A549 (cell line): ENCODE data around the gene SEMA4A. TPM values are rescaled to one million over a fixed set of nuclear protein-coding genes. Genes with fewer than 3 reads are reported as not detected.

ENCODE experiments used
- ATAC-seq, 2 experiments: fragments of 200-7000 bp in 1 of 2; fragments of >200 bp in 1 of 2; cut with Nextera tagmentation in 1 of 2; cut with Tn5 transposase in 1 of 2; 3 replicates each; pipeline versions ENCODE4 v1.8.0 to v1.9.1; 2018 to 2020; ENCODE audit warnings: mild to moderate bottlenecking in 1 of 2, moderate library complexity in 1 of 2
- CTCF ChIA-PET: fragments of 300-600 bp; sonication (Branson Sonifier 250); formaldehyde crosslinking; extraction: SDS; loops from one replicate; lab custom pipeline; 2021; ENCODE audit warnings: antibody characterized with exemption, inconsistent platforms; lab: Yijun Ruan, JAX
- POLR2A ChIA-PET: fragments of 350-600 bp; formaldehyde crosslinking; extraction: SDS; loops from one replicate; lab custom pipeline; 2021; ENCODE audit warnings: antibody characterized with exemption, inconsistent platforms; lab: Yijun Ruan, JAX
- DNase-seq, 2 experiments: peaks; one replicate each; pipeline versions ENCODE4 v3.0.0 to v3.0.0-alpha.2; 2011 to 2016; ENCODE audit warnings: low read depth in 1 of 2, low spot score in 1 of 2
- FAIRE-seq: peaks from 2 replicates; lab custom pipeline; 2011; peaks lifted over from hg19 to GRCh38; lab: Jason Lieb, UNC
- H3K27ac ChIP-seq, 2 experiments: fragments of >200 bp; sonication (Bioruptor Twin); formaldehyde crosslinking; 3 replicates each; pipeline ENCODE4 v1.5.1; 2016 to 2017
- H3K4me1 ChIP-seq: fragments of >200 bp; sonication (Bioruptor Twin); formaldehyde crosslinking; 3 replicates; pipeline ENCODE4 v1.6.1; 2016
- H3K4me2 ChIP-seq: fragments of >200 bp; sonication (Bioruptor Twin); formaldehyde crosslinking; 3 replicates; pipeline ENCODE4 v1.6.1; 2016
- H3K4me3 ChIP-seq: fragments of >200 bp; sonication (Bioruptor Twin); formaldehyde crosslinking; 3 replicates; pipeline ENCODE4 v1.5.1; 2016
- H3K9me3 ChIP-seq: fragments of >200 bp; sonication (Bioruptor Twin); formaldehyde crosslinking; 3 replicates; pipeline ENCODE4 v1.6.1; 2016
- CHD2 ChIP-seq: fragments of 150-350 bp; IDR thresholded peaks from 2 replicates; pipeline ENCODE4 v1.6.1; 2014; ENCODE audit warnings: low read length; ENCODE audit not compliant: partially characterized antibody
- CHD4 ChIP-seq: fragments of 200-600 bp; sonication (generic); IDR thresholded peaks from 2 replicates; pipeline ENCODE4 v1.6.1; 2016; ENCODE audit warnings: antibody characterized with exemption, mild to moderate bottlenecking, borderline replicate concordance
- EHF ChIP-seq: fragments of 250-450 bp; sonication (Bioruptor Pico); IDR thresholded peaks from 2 replicates; pipeline ENCODE4 v1.5.0; 2020; ENCODE audit warnings: mild to moderate bottlenecking
- ELK1 ChIP-seq: fragments of 150-350 bp; IDR thresholded peaks from 2 replicates; pipeline ENCODE4 v1.6.1; 2014; ENCODE audit warnings: low read depth, mild to moderate bottlenecking, low read length
- FOSB ChIP-seq: fragments of 250-450 bp; sonication (Bioruptor Pico); IDR thresholded peaks from 2 replicates; pipeline ENCODE4 v1.5.0; 2020; ENCODE audit warnings: mild to moderate bottlenecking, moderate library complexity
- FOXS1 ChIP-seq: fragments of 250-450 bp; sonication (Bioruptor Pico); IDR thresholded peaks from 2 replicates; pipeline ENCODE4 v1.5.0; 2020; ENCODE audit warnings: mild to moderate bottlenecking, moderate library complexity
- GATA3 ChIP-seq: IDR thresholded peaks from 2 replicates; pipeline ENCODE4 v1.6.1; 2012; ENCODE audit warnings: borderline replicate concordance
- HES2 ChIP-seq: fragments of >200 bp; sonication (Bioruptor Twin); formaldehyde crosslinking; IDR thresholded peaks from 2 replicates; pipeline ENCODE4 v1.6.1; 2016
- HEYL ChIP-seq: fragments of 250-450 bp; sonication (Bioruptor Pico); IDR thresholded peaks from 2 replicates; pipeline ENCODE4 v1.8.0; 2021; ENCODE audit warnings: mild to moderate bottlenecking, moderate library complexity
- HOXA7 ChIP-seq: fragments of 250-450 bp; sonication (Bioruptor Pico); IDR thresholded peaks from 2 replicates; pipeline ENCODE4 v1.5.0; 2020; ENCODE audit warnings: mild to moderate bottlenecking, moderate library complexity
- HOXB5 ChIP-seq: fragments of 250-450 bp; sonication (Bioruptor Pico); IDR thresholded peaks from 2 replicates; pipeline ENCODE4 v1.5.0; 2020; ENCODE audit warnings: mild to moderate bottlenecking, moderate library complexity
- JUNB ChIP-seq: fragments of >200 bp; sonication (Bioruptor Twin); formaldehyde crosslinking; IDR thresholded peaks from 2 replicates; pipeline ENCODE4 v1.6.1; 2016
- KDM1A ChIP-seq: fragments of 200-600 bp; sonication (generic); IDR thresholded peaks from 2 replicates; pipeline ENCODE4 v1.6.1; 2016; ENCODE audit warnings: low read depth, mild to moderate bottlenecking
- MAFK ChIP-seq: fragments of 450-650 bp; IDR thresholded peaks from 2 replicates; pipeline ENCODE4 v1.6.1; 2014; ENCODE audit not compliant: partially characterized antibody
- MAX ChIP-seq: IDR thresholded peaks from 2 replicates; pipeline ENCODE4 v1.6.1; 2012
- MAZ ChIP-seq: fragments of 150-350 bp; IDR thresholded peaks from 2 replicates; pipeline ENCODE4 v1.6.1; 2014; ENCODE audit warnings: antibody characterized with exemption, low read depth, low read length, borderline replicate concordance
- MYC ChIP-seq: IDR thresholded peaks from 2 replicates; pipeline ENCODE4 v1.6.1; 2012; ENCODE audit warnings: mild to moderate bottlenecking, inconsistent platforms, low read length, improper control_type of control experiment, borderline replicate concordance
- PBX3 ChIP-seq: IDR thresholded peaks from 2 replicates; pipeline ENCODE4 v1.6.1; 2012
- PHF8 ChIP-seq: fragments of 200-600 bp; sonication (generic); IDR thresholded peaks from 2 replicates; pipeline ENCODE4 v1.6.1; 2016; ENCODE audit warnings: low read depth, mild to moderate bottlenecking, antibody characterized with exemption, moderate library complexity, borderline replicate concordance
- POLR2A ChIP-seq: IDR thresholded peaks from 2 replicates; pipeline ENCODE4 v1.6.1; 2012; ENCODE audit warnings: mild to moderate bottlenecking, low read length
- POLR2AphosphoS2 ChIP-seq: conservative IDR thresholded peaks from 2 replicates; pipeline ENCODE4 v1.6.1; 2012; ENCODE audit warnings: low read length, improper control_type of control experiment, inconsistent platforms
- RARB ChIP-seq: fragments of 250-450 bp; sonication (Bioruptor Pico); IDR thresholded peaks from 2 replicates; pipeline ENCODE4 v1.8.0; 2021; ENCODE audit warnings: mild to moderate bottlenecking, moderate library complexity
- RCOR1 ChIP-seq: fragments of 150-350 bp; IDR thresholded peaks from 2 replicates; pipeline ENCODE4 v1.6.1; 2014; ENCODE audit warnings: antibody characterized with exemption, low read length, low read depth
- TFCP2L1 ChIP-seq: fragments of 250-450 bp; sonication (Bioruptor Pico); IDR thresholded peaks from 2 replicates; pipeline ENCODE4 v1.5.0; 2021; ENCODE audit warnings: mild to moderate bottlenecking
- TP53 ChIP-seq: fragments of 250-450 bp; sonication (Bioruptor Pico); IDR thresholded peaks from 2 replicates; pipeline ENCODE4 v1.5.0; 2021; ENCODE audit warnings: mild to moderate bottlenecking, moderate library complexity
- ZC3H11A ChIP-seq: fragments of 450-650 bp; IDR thresholded peaks from 2 replicates; pipeline ENCODE4 v1.6.1; 2014; ENCODE audit warnings: antibody characterized with exemption, mild to moderate bottlenecking
- WGBS: methylation state at CpG from one replicate; pipeline ENCODE4 v1.1.6; 2017; ENCODE audit errors: missing lambda C conversion rate; 5-methylcytosine and 5-hydroxymethylcytosine counted together
- polyA plus RNA-seq, 4 experiments: library from polyadenylated mRNA; depleted of rRNA in 3 of 4; stranded (reverse); fragments of >200 nt; fragmentation: RNase III in 1 of 4; extraction: RNeasy Plus Mini Kit Qiagen cat#74134 plus additional on column Dnase treatment in 1 of 4; gene quantifications; 2 replicates in 3 of 4; 3 replicates in 1 of 4; pipeline ENCODE4 v1.2.3, GENCODE V29; 2011 to 2017
- TF ChIP-seq, protein P1 (sequence below): fragments of 200-600 bp; sonication (generic); IDR thresholded peaks from 2 replicates; pipeline ENCODE4 v1.6.1; 2016; ENCODE audit warnings: antibody characterized with exemption, mild to moderate bottlenecking, moderate library complexity
- TF ChIP-seq, protein P2 (sequence below): fragments of 250-450 bp; sonication (Bioruptor Pico); IDR thresholded peaks from 2 replicates; pipeline ENCODE4 v1.5.0; 2020; ENCODE audit warnings: low read depth, mild to moderate bottlenecking, moderate library complexity

Gene SEMA4A
- polyA plus RNA-seq, 2 of the 4 experiments (the other 2 are of a cell fraction): 0.04 to 0.27 TPM

DNA sequence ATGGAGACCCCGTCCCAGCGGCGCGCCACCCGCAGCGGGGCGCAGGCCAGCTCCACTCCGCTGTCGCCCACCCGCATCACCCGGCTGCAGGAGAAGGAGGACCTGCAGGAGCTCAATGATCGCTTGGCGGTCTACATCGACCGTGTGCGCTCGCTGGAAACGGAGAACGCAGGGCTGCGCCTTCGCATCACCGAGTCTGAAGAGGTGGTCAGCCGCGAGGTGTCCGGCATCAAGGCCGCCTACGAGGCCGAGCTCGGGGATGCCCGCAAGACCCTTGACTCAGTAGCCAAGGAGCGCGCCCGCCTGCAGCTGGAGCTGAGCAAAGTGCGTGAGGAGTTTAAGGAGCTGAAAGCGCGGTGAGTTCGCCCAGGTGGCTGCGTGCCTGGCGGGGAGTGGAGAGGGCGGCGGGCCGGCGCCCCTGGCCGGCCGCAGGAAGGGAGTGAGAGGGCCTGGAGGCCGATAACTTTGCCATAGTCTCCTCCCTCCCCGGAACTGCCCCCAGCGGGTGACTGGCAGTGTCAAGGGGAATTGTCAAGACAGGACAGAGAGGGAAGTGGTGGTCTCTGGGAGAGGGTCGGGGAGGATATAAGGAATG is 38.4 kb upstream of the SEMA4A start:
- ATAC-seq (peak; percentile 13 to 16; a peak in 3 of 6 replicates), FAIRE-seq (no peak), DNase-seq (no peak)
- ChIA-PET POLR2A (interaction anchor here (0.9 to 4.8 kb wide), 8 partner anchors 8 to 110 kb away, joined by 4 to 108 read pairs (median 11); no protein-coding TSS in a partner anchor), CTCF (interaction anchor here (14.1 to 54.8 kb wide), 2 partner anchors 14 to 19 kb away, joined by 313 to 2239 read pairs; partner anchors contain the start of gene MEX3A)
- peak overlapping the region; percentile 99 for H3K4me3 ChIP-seq
- 10% methylated on average over 2 of the region's 49 CpGs for WGBS
- peaks cover 56% of the 10 kb centered on the region for H3K4me1 ChIP-seq
- H3K9me3 ChIP-seq: no peaks in the 10 kb centered on the region
- peak overlapping the region; percentile 95 to 98 for H3K27ac ChIP-seq
- peak overlapping the region; percentile 91 for H3K4me2 ChIP-seq
- TF ChIP-seq PHF8: peak; percentile 87
- TF ChIP-seq ELK1: no peak
- no peak for TF ChIP-seq MAFK

DNA sequence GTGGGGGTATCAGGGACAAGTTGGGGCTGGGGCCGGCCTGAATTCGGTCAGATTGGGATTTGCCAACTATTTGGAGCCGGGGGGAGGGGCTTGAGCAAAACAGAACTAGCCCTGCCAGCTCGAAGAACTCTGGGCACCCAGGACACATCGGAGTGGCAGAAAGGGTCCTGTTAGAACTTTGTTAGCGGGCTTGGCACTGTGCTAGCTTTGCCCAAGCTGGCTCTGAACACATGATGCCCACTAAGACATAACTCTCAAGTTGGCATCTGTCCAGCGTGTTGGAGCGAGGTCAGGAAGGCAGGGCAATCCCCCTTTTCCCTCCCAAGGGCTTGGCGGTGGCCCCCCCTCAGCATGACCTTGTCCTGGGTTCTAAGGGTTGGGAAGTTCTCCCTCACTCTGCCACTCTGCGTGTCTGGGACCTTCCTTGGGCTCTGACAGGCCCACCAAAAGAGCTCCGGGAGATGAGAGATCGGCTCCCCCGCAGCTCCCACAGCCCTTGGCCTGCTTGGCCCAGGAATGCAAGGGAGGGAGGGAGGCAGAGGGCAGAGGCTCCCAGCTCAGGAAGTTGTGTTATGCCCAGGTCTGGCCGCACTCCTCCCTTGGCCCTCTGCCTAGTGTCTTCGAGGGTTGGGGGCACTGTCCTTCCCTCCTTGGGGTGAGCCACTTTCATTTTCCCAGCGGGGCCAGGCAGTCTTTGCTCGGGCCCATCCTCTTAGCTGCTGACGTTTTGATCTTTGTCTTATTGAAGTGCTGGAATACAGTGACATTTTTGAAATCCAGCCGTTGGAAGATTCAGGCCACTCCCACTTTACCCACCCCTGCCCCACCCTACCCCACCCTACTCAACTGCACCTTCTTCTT is 37.6 kb upstream of the SEMA4A start:
- FAIRE-seq (no peak), ATAC-seq (peak; percentile 19 to 27; a peak in 3 of 6 replicates), DNase-seq (peak in 1 of 2 experiments; percentile 64)
- Histone ChIP-seq H3K4me2 (peak overlapping the region; percentile 91), H3K9me3 (no peaks in the 10 kb centered on the region), H3K27ac (peak overlapping the region; percentile 95 to 98), H3K4me3 (peak overlapping the region; percentile 99), H3K4me1 (peaks cover 63% of the 10 kb centered on the region)
- ChIA-PET CTCF (interaction anchor here (0.8 to 54.8 kb wide), 3 partner anchors 14 to 109 kb away, joined by 4 to 2239 read pairs (median 313); partner anchors contain the start of gene MEX3A), POLR2A (interaction anchor here (1.8 to 4.8 kb wide), 5 partner anchors 7 to 19 kb away, joined by 7 to 108 read pairs (median 32); no protein-coding TSS in a partner anchor)
- TF ChIP-seq GATA3 (no peak), ZC3H11A (no peak), POLR2AphosphoS2 (no peak), CHD2 (no peak), HOXB5 (CRISPR knock-in tag) (no peak), EHF (CRISPR knock-in tag) (no peak), MAX (0 out of 2 replicates have a peak, but pooled peaks have one; percentile 20), POLR2A (no peak), HOXA7 (CRISPR knock-in tag) (peak; percentile 90), FOXS1 (CRISPR knock-in tag) (no peak), MAZ (peak; percentile 65; the same call in 1 of the 2 replicates), CHD4 (no peak), TFCP2L1 (CRISPR knock-in tag) (no peak), HES2 (no peak), JUNB (no peak), FOSB (peak; percentile 66; the same call in 1 of the 2 replicates), HEYL (CRISPR knock-in tag) (no peak), KDM1A (no peak), MYC (no peak), PBX3 (no peak), RARB (CRISPR knock-in tag) (0 out of 2 replicates have a peak, but pooled peaks have one; percentile 56), TP53 (CRISPR knock-in tag) (no peak), RCOR1 (no peak)
- TF ChIP-seq, protein P1, sequence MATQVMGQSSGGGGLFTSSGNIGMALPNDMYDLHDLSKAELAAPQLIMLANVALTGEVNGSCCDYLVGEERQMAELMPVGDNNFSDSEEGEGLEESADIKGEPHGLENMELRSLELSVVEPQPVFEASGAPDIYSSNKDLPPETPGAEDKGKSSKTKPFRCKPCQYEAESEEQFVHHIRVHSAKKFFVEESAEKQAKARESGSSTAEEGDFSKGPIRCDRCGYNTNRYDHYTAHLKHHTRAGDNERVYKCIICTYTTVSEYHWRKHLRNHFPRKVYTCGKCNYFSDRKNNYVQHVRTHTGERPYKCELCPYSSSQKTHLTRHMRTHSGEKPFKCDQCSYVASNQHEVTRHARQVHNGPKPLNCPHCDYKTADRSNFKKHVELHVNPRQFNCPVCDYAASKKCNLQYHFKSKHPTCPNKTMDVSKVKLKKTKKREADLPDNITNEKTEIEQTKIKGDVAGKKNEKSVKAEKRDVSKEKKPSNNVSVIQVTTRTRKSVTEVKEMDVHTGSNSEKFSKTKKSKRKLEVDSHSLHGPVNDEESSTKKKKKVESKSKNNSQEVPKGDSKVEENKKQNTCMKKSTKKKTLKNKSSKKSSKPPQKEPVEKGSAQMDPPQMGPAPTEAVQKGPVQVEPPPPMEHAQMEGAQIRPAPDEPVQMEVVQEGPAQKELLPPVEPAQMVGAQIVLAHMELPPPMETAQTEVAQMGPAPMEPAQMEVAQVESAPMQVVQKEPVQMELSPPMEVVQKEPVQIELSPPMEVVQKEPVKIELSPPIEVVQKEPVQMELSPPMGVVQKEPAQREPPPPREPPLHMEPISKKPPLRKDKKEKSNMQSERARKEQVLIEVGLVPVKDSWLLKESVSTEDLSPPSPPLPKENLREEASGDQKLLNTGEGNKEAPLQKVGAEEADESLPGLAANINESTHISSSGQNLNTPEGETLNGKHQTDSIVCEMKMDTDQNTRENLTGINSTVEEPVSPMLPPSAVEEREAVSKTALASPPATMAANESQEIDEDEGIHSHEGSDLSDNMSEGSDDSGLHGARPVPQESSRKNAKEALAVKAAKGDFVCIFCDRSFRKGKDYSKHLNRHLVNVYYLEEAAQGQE: no peak
- TF ChIP-seq, protein P2, sequence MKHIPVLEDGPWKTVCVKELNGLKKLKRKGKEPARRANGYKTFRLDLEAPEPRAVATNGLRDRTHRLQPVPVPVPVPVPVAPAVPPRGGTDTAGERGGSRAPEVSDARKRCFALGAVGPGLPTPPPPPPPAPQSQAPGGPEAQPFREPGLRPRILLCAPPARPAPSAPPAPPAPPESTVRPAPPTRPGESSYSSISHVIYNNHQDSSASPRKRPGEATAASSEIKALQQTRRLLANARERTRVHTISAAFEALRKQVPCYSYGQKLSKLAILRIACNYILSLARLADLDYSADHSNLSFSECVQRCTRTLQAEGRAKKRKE (CRISPR knock-in tag): no peak
- WGBS: 2% methylated on average over 18 of the region's 19 CpGs
